Fibroblast of gingiva (primary cell): ENCODE results near the gene GJB5.
A peak's percentile ranks its signal among the peaks of the same experiment; 100 is the strongest.
"Not testable (repeated sequence)": the region's sequence is repeated elsewhere in the genome, so short reads cannot be mapped to it uniquely, and the experiment has no call there.

Source experiments
- DNase-seq: peaks from one replicate; pipeline ENCODE4 v3.0.0-alpha.2; 2011; ENCODE audit warnings: low read depth

GJB5 gene

DNA sequence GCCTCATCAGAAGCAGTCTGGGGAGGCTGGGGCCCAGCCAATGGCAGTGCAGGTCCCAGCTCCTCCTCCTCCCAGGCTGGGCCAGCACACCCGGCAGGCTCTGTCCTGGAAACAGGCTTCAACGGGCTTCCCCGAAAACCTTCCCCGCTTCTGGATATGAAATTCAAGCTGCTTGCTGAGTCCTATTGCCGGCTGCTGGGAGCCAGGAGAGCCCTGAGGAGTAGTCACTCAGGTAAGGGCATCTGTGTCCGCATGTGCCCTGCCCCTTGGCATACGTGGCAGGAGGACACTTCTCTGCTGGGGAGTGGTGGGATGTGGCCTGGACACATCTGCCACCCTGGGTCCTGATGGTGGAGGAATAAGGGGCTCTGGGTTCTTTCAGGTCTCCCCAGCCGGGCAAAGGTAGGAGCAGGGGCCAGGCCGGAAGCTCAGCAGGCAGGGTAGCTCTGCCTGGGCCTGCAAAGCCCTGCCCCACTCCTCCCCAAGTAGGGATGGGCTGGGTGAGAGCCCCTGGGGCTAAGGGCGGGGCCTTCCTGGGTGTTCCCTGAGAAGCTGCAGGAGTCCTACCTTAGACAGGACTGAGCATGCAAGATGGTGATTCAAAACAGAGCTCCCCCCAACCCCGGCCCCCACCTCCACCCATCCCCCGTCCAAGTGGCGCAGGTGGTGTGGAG, at the start of gene GJB5:
Gene GJB5 (plus strand): TSS at position 84 of the 674 bp plus-strand sequence. CDS start 2,284 bp downstream, outside the sequence.
- no peak for DNase-seq

DNA sequence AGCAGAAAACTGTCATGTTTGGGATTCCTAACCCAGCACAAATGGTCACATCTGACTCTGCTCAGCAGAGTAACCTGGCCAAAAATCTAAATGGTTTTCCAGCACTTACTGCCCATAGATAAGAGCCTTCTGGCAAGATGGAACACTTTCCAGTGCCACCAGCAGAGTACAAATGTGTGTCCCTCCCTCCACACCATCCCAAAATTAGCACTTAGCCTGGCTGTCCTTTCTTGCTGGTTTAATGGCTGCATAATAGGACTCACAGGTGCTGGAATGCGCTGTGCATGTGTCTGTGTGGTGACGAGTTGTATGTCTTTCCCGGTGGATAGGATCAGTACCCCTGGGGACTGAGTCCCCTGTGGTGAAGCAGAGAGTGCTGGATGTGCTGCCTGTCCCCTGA, 49.8 kb upstream of the GJB5 start:
- DNase-seq = no peak

DNA sequence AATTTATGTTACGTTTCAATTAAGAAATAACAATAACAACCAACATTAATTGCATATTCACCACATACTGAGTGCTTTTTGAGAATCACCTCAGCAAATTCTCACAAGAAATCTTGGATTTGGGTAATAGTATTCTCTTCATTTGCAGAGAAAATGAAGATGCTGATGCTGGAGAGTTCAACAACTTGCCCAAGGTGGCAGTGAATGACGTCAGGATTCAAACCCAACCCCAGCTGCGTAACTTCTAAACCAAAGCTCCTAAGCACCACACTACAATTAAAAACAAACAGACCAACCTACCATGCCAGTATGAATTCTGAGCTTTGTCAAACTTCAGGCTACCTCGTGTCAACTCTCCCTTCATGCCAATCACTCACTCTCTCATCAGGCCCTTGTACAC, 46.7 kb upstream of the GJB5 start:
- no peak for DNase-seq

DNA sequence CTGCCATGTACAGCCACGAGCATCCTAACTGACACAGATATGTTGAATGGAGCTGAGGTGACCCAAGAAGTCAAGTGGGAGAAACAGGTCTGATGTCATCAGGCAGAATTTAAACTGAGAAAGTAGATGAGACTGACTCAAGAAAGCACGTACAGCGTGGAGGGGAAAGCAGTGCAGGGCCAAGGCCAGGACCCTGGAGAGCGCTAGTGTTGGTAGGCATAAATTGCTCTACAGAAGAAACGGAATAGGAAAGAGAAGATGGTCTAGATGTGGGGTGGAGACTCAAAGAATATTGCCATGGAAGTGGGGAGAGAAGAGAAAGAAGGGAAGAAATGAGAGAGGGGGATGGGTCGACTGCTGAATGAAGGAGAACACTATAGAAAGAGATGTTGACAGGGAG, 45.3 kb upstream of the GJB5 start:
- DNase-seq = no peak

DNA sequence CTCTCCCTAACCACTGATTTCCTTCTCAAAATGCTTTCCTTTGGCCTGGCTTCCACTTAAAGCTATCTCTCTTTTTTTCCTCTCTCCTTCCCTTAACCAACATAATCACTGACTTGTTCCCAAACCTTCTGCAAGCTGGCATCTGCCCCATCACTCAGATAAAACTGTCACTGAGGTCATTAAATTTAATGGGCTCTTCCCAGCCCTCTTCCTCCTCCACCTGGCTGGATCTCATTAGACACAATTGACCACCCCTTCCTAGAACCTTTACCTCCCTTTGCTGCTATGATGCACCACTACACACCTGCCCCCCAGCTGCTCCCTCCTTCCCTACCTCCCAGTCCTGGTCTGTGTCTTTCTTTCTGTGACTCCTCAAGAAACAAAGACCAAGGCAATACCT, 44.0 kb upstream of the GJB5 start:
- no peak for DNase-seq

DNA sequence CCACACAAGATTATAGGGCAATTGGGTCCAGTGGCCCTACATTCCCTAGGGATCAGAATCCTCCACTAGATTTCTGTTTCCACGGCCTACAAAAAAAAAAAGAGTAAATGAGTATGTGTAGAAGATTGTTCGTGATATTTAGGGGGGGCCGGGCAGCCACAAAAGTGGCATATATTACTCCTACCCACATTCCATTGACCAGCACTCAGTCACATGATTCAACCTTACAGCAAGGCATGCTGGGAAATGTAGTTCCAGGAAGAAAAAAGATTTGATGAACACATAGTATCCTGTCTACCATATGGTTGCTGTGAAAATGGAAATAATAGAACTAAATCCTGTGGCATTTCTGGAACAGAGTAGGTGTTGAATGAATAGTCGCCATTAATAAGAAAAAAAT, 43.4 kb upstream of the GJB5 start:
- no peak for DNase-seq

DNA sequence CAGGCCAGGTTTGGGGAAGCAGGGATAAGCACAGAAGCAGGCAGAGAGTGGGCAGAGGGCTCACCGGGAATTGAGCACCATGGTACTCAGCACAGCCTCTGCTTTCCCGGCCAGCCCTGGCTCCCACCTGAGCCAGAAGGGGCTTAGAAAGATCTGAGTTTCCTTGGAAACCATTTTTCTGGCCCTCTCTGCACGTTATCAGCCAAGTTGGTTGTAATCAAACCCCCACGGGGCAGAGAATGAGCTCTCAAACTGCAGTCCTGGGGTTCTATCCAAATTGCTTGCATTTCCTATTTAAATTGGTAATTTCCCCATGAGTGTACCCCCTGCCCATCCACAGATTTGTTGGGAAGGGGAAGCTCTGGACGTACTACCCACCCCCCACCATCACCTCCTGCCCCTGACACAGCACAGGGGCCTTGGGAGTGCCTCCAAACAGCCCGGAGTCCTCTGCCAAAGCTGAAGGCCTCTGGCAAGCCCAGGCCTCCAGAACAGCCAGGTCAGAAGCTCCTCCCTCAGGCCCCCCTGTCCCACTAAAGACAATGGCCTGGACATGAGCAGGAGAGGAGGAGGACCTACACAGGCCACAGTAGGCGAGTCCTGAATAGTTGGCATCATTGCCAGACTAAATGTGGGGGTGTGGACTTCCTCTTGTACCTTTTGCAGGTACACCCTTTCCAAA, 42.7 kb upstream of the GJB5 start:
- DNase-seq = no peak

DNA sequence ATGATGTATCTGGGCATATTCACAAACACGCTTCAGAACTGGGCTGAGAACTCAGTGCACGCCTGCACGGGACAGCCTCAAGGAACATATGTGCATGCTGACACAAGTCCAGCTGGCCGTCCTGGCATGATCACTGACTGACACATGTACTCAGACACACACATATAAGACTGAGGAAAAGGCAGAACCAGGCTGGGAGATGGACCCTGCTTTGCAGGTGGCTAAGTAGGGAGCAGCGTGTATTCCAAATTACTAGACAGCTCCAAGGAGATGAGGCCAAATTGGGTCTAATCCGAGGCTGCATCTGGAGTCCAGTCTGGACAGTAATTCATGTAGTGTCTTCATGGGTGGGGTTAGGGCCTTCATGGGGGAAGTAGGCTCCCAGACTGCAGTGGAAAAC, 41.4 kb upstream of the GJB5 start:
- DNase-seq = no peak

DNA sequence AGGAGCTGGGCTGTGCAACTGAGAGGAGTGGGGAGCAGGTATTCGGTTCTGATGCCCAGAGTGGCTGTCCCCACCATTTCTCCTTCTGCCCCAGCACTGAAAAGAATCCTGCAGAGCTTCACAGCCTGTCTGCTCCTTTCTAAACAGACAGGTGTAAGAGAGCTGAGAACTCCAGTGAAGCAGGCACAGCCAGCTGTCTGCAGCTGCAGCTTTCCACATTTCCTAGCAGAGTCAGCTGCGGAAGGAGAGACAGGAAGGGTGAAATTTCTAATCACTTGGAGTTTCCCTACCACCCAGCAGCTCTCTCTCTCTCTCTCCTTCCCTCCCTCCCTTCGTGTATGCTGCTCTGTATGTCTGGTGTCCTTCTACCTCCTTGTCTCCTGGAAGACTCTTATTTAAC, 40.5 kb upstream of the GJB5 start:
- no peak for DNase-seq

DNA sequence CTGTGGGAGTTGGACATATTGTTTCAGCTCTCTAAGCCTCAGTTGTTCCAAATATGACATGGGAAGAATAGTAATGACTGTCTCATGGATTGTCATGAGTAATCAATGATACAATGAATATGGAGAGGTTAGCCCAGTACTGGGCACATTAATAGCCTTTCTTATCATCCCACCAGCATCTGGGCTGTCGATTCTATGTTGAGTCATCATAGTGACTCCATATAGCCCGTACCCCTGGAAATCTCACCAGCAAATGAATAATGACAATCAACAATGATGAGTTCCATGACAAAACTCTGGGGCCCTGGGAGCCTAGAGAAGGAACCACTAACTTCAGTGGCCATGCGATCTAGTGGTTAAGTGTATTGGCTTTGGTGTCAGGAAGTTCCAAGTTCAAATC, 39.7 kb upstream of the GJB5 start:
- DNase-seq = no peak

DNA sequence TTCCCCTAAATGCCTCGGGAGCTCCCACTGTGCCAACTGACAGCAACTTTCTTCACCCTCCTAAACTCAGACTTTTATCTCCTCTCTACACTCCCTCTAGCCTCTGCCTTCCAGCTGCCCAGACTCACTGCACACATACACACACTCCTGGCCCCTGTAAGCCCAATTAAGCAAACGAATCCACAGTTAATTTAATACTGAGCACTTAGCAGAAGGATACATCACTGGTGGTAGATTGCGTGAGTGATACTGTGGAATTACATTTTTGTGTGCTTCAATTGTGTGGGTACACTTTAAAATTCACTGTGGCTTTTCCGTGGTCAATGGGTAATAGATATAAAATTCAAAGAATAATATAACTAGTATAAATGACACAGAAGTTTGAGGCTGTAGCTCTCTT, 33.6 kb upstream of the GJB5 start:
- DNase-seq = no peak

DNA sequence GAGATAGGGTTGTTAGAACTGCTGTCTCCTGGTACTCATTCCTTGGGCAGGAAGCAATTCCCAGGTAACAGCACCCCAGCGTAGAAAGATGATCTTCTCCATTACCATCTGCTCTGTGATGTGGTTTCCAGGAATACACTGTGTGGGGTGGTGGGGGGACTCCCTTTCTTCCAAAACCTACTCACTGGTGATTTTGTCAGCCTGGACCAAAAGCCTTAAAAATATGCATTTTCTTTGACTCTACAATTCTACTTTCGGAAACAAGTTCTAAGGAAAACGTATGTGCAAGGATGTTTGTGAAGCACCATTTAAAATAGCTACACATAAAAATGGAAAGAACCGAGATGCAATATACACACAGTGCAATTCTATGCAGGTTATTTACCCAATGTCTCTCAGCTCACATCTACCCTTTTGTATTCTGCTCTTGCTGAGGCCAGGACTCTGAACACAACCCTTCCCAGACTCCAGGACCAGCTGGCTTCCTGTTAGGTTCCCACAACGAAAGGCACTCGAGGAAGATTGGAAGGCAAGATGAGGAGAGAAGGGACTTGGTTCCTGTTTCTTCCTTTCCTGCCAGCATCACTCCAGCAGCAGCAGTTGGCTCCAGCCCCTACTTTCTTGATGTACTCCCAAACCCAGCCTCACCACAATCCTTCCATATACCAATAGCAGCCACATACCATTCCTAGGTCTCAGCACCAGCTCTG, 33.0 kb upstream of the GJB5 start:
- DNase-seq = no peak

DNA sequence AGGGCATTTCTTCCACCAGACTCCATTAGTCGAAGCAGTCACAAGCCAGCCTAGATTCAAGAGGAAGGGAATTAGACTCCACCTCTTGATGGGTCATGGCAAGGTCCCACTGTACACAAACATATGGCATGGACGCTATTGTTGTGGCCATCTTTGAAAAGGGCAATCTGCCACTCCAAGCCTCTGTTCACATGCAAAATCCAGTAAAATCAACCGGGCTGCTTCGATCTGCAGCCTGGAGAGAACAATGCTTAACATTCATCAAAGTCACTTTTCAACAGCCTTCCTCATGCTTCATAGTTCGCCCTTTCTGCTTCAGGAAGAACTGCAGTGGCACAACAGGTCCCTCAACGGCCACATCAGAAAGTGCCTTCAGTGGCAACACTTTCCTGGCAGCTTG, 28.0 kb upstream of the GJB5 start:
- DNase-seq = no peak

DNA sequence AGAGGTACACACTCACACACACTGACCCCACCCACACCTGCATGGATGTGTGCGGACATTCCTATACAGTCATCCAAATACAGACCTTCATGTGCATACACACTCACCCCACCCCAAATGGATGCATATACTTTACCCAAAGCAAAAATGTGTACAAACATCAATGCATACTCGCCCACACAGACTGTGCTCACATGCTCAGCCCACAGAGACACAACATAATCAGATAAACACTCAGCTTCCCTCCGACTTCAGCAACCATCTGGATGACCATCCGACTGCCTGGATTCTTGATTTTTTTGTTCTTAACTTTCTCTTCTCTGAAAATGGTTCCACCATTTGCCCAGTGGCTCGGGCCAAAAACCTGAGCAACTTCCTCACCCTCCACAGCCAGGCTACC, 24.4 kb upstream of the GJB5 start:
- no peak for DNase-seq

DNA sequence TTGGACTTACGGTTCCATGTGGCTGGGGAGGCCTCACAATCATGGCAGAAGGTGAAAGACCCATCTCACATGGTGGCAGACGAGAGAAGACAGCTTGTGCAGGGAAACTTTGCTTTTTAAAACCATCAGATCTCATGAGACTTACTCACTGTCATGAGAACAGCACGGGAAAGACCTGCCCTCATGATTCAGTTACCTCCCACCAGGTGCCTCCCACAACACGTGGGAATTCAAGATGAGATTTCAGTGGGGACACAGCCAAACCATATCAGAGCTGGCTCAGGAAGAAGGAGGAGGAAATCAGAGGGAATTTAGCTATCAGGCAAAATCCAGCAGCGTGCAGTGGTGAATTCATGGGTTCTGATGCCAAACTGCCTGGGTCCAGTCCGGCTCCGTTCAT, 22.0 kb upstream of the GJB5 start:
- not testable (repeated sequence) for DNase-seq

DNA sequence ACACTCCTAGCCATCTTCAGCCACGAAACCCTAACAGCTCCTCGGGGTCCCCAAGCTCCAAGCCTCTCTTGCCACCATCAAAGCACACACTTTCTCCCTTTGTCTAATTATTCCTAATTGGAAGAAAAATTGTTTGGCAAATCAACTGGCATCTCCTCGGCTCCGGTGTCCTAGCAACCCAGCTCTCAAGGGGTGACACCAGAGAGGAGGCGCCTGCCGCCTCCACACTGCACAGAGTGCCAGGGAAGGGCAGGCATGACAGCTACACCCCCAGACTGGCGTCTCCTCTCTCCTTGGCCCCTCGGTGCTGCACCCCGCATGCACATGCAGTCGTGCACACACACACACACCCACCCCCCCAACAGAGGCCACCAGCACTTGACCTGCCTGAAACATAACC, 18.2 kb upstream of the GJB5 start:
- DNase-seq = no peak

DNA sequence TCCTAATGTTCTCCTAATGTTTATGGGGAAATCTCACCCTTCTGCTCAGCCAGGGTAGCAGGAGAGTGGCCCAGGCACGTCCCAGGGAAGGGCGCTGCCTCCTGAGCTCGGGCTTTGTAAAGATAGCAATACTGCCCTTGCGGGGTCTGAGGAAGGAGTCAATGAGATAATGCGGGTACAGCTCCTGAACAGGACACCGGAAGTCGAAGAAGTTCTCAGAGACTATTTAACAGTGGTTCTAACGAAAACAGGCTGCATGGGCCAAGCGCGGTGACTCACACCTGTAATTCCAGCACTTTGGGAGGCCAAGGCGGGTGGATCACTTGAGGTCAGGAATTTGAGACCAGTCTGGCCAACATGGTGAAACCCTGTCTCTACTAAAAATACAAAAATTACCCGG, 17.6 kb upstream of the GJB5 start:
- not testable (repeated sequence) for DNase-seq

DNA sequence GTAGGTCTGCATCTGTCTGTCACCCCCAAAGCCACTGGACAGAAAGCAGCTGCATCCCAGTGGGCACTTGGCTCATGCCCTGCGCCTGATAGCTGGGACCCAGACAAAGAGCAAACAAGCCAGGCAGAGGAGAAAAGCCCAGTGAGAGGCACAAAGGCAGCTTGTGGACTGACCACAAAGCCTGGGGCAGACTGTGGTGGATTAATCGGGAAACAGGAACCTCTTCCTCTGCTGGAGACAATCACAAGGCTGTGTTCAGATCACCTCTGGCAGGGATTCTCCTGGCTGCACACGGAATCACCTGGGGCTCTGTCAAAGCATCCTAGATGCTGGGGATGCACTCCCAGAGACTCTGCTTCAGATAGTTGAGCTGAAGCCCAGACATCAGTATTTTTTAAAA, 15.2 kb upstream of the GJB5 start:
- no peak for DNase-seq

DNA sequence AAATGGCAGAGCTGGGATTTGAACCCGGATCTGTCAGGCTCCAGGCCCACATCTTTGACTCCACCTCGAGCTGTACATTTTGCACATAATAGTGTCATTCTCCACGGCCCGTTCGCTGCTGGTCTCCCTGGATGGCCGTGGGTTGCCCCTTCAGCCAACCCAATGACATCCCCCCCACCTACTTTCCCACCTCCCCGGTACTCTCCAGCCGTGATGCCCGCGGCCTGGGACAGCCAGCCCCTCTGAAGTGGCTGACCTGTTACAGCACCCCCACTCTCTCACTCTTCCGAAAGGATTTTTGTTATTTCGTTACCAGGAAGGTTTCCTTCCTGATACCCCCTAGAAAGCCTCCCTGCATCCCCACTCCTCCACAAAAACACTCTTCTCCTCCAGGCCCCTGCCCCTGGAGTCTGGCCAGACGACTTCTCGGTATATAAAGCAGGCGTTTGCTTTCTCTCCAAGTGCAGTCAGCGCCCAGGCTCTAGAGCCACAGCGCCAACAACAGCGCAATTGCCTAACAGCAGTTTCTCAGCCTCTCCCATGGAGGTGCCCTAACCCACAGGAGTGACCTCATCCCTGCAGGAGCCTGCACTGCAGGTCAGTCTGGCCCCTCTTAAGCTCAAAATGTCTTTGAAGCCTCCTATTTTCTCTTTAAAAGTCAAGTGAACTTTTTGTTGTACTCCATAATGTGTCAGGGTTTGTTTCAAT, 14.5 kb upstream of the GJB5 start:
- no peak for DNase-seq

DNA sequence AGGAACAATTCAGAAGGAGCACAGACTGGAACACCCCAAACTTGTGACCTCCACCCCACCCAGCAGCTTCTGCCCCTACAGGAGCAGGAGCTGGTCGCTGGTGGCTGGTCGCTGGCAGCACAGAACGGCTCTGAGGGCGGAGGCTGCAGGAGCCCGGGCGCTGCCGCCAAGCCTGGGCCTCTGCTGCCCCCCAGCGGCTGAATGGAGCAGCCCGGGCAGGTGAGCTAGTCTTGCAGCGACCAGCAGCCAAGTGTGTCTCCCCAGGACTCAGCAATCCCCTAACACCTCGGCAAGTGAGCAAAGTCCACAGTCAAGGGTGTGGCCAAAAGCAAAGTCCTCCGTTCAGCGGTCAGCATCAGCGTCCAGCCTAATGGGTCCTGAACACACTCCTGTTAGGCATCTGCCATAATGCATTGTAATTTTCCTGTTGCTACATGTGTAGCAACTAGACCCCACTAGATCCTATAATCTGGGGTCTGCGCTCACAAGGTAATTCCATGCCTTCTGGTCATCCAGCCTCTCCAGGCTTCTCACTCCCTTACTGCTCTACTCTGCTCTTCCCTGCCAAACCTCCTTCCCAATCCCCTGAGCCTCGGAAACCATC, 12.1 kb upstream of the GJB5 start:
- peak; percentile 37 for DNase-seq

DNA sequence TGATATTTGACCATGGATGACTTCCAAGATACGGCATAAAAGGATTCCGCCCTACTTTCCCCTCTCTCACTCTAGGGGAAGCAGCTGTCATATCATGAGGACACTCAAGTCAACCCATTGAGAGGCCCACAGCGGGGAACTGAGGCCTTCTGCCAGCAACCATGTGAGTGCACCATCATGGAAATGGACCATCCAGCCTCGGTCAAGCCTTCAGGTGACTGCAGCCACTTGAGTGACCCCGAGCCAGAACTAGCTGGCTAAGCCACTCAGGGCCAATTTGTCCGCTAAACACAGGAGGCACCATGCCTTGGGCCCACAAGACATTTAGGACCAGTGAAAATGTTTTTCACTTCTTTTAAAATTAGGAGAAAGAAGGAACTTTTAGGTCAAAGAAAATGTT, 11.1 kb upstream of the GJB5 start:
- no peak for DNase-seq

DNA sequence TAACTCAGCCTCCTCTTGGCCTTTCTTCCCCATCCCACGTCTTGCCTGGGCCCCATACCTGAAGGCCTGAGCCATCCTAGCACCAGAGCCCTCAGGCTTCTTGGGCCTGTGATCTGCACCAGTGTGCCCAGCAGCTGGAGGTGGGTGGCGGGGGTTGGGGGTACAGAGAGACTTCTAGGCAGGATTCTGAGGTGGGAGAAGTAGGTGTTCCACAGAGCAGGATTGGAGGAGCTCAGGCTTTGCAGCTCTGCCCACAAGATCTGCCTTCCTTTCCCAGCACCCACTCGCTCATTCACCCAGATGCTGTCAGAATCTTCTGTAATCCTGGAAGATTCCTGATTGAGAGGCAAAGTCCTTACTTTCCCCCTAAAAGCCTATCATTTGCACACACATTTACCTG, 10.0 kb upstream of the GJB5 start:
- no peak for DNase-seq
